Measurements from ENCODE around the gene GNB1. TPM values are rescaled to one million over a fixed set of nuclear protein-coding genes. Genes with fewer than 3 reads are reported as not detected.

The GNB1 gene
- total and polyA plus RNA-seq, 12 donors: 64.9 to 228 (median 168) TPM

- peaks cover 0 to 100% (median 42%) of the 10 kb centered on the region in 9 donors for H3K36me3 ChIP-seq
Measured at GRCh38 chr1:1793481-1794244, 97.2 kb downstream of the GNB1 start.

GRCh38 chr1:1788646-1789431 is 102.0 kb downstream of the GNB1 start:
- TF ChIP-seq CTCF (IDR thresholded peaks at IDR 0.05): peak in 5 of 9 donors; percentile 19 to 39 (median 35)
- Histone ChIP-seq H3K9me3 (no peaks in the 10 kb centered on the region), H3K4me3 (no peak overlapping the region), H3K27me3 (no peaks in the 10 kb centered on the region), H3K36me3 (peaks cover 4 to 100% (median 55%) of the 10 kb centered on the region in 9 donors), H3K4me1 (peaks cover 6 to 22% (median 16%) of the 10 kb centered on the region in 9 donors), H3K27ac (peak overlapping the region in 5 of 10 donors; percentile 19 to 67 (median 46))
- 74 to 78% methylated on average over 25 of the region's 25 CpGs for WGBS, 2 donors
- DNase-seq: no peak
- intact Hi-C loops (cut with DNase I): loop anchor here in 2 of 10 donors (5.0 to 10.0 kb wide), 2 partner anchors 98 to 116 kb away; no protein-coding TSS in a partner anchor
- peak in 1 of 8 donors; percentile 17 for ATAC-seq

More at GRCh38 chr1:1793481-1794244, 97.2 kb downstream of the GNB1 start:
- Histone ChIP-seq H3K27ac (no peak overlapping the region), H3K9me3 (no peaks in the 10 kb centered on the region), H3K4me3 (no peak overlapping the region), H3K27me3 (no peaks in the 10 kb centered on the region), H3K4me1 (peaks cover under 1 to 8% (median 6%) of the 10 kb centered on the region in 9 donors)
- no peak for TF ChIP-seq CTCF (IDR thresholded peaks at IDR 0.05)
- 90 to 93% methylated on average over 17 of the region's 17 CpGs for WGBS, 2 donors
- ATAC-seq (no peak), DNase-seq (no peak)
- intact Hi-C loops (cut with DNase I): loop anchor here in 1 of 10 donors (10.0 kb wide), 1 partner anchor 101 kb away; the partner anchor contains the start of gene GNB1

GRCh38 chr1:1788136-1788535 is 102.8 kb downstream of the GNB1 start:
- peak overlapping the region in 5 of 10 donors; percentile 19 to 67 (median 46) for H3K27ac ChIP-seq
- WGBS, 2 donors: 20 to 22% methylated on average over 7 of the region's 7 CpGs
- peaks cover 4 to 98% (median 55%) of the 10 kb centered on the region in 9 donors for H3K36me3 ChIP-seq
- H3K9me3 ChIP-seq: no peaks in the 10 kb centered on the region
- intact Hi-C loops (cut with DNase I): loop anchor here in 2 of 10 donors (5.0 to 10.0 kb wide), 2 partner anchors 99 to 117 kb away; no protein-coding TSS in a partner anchor
- peaks cover 10 to 29% (median 19%) of the 10 kb centered on the region in 9 donors for H3K4me1 ChIP-seq
- TF ChIP-seq CTCF (IDR thresholded peaks at IDR 0.05): no peak
- H3K4me3 ChIP-seq: no peak overlapping the region
- DNase-seq (peak in 1 of 2 donors; percentile 41), ATAC-seq (peak; percentile 55 to 78 (median 70))
- no peaks in the 10 kb centered on the region for H3K27me3 ChIP-seq

All from heart right ventricle (tissue), 16 donors.